Prostate gland (tissue), 2 donors: Measurements from ENCODE around the gene CCDC112. TPM values are rescaled to one million over a fixed set of nuclear protein-coding genes. Genes with fewer than 3 reads are reported as not detected.
A peak's percentile ranks its signal among the peaks of the same experiment; 100 is the strongest.

Experiments used
- DNase-seq: peaks from one replicate; pipeline ENCODE4 v3.0.0-alpha.2; 2019; ENCODE audit warnings: low spot score
- H3K27ac ChIP-seq, 2 donors: fragments of 200-600 bp; sonication (generic); 2 replicates each; pipeline ENCODE4 v1.5.1; 2017 to 2019
- H3K27me3 ChIP-seq: fragments of 200-600 bp; sonication (generic); replicated peaks from 2 replicates; pipeline ENCODE4 v1.5.1; 2019; ENCODE audit not compliant: insufficient read depth
- H3K36me3 ChIP-seq, 2 donors: fragments of 200-600 bp; sonication (generic); 1 replicate in 1 of 2; 2 replicates in 1 of 2; pipeline versions ENCODE4 v1.5.1 to v1.8.1; 2017 to 2019
- H3K4me1 ChIP-seq: fragments of 200-600 bp; sonication (generic); replicated peaks from 2 replicates; pipeline ENCODE4 v1.5.1; 2019
- H3K4me3 ChIP-seq, 2 donors: fragments of 200-600 bp; sonication (generic); 2 replicates each; pipeline ENCODE4 v1.5.1; 2017 to 2019
- H3K9me3 ChIP-seq: fragments of 200-600 bp; sonication (generic); 2 replicates; pipeline ENCODE4 v1.5.1; 2017
- POLR2A ChIP-seq: fragments of 450-650 bp; IDR thresholded peaks from one replicate; pipeline ENCODE4 v1.6.1; 2016; ENCODE audit warnings: antibody characterized with exemption, mild to moderate bottlenecking
- POLR2AphosphoS5 ChIP-seq: sonication (generic); formaldehyde crosslinking; IDR thresholded peaks from one replicate; pipeline ENCODE4 v1.6.1; 2017; ENCODE audit warnings: antibody characterized with exemption
- WGBS: methylation state at CpG from one replicate; pipeline ENCODE4 v1.1.5; 2018; 5-methylcytosine and 5-hydroxymethylcytosine counted together
- intact Hi-C: fragments of 100-400 bp; cut with DNase I; formaldehyde crosslinking; loops from one replicate; pipeline ENCODE4 v1.14.2; 2022
- total RNA-seq, 2 donors: library from RNA; depleted of rRNA; stranded (reverse); fragments of >200 nt; gene quantifications; one replicate each; pipeline ENCODE4 v1.1.0, GENCODE V29; 2016
- TF ChIP-seq, protein P1 (sequence below), 4 experiments: fragments of 200-600 bp in 2 of 4; fragments of 450-650 bp in 2 of 4; sonication (generic) in 2 of 4; IDR thresholded peaks; 1 replicate in 3 of 4; 2 replicates in 1 of 4; pipeline ENCODE4 v1.5.1; 2016 to 2019; ENCODE audit warnings: antibody characterized with exemption in 4 of 4, mild to moderate bottlenecking in 2 of 4, moderate library complexity in 2 of 4

CCDC112 gene
- total RNA-seq, 2 donors from 2014 or later, result 9.4 to 12.9 TPM

- TF ChIP-seq POLR2A, result no peak
- TF ChIP-seq, protein P1, sequence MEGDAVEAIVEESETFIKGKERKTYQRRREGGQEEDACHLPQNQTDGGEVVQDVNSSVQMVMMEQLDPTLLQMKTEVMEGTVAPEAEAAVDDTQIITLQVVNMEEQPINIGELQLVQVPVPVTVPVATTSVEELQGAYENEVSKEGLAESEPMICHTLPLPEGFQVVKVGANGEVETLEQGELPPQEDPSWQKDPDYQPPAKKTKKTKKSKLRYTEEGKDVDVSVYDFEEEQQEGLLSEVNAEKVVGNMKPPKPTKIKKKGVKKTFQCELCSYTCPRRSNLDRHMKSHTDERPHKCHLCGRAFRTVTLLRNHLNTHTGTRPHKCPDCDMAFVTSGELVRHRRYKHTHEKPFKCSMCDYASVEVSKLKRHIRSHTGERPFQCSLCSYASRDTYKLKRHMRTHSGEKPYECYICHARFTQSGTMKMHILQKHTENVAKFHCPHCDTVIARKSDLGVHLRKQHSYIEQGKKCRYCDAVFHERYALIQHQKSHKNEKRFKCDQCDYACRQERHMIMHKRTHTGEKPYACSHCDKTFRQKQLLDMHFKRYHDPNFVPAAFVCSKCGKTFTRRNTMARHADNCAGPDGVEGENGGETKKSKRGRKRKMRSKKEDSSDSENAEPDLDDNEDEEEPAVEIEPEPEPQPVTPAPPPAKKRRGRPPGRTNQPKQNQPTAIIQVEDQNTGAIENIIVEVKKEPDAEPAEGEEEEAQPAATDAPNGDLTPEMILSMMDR (IDR thresholded peaks at IDR 0.05), result no peak
- TF ChIP-seq POLR2AphosphoS5, result no peak
- Histone ChIP-seq H3K4me3 (no peak overlapping the region), H3K27ac (no peak overlapping the region), H3K36me3 (no peaks in the 10 kb centered on the region), H3K9me3 (no peaks in the 10 kb centered on the region), H3K4me1 (no peaks in the 10 kb centered on the region), H3K27me3 (no peaks in the 10 kb centered on the region)
- no peak for DNase-seq
- intact Hi-C loops, result no loop called here
- WGBS, result 98% methylated on average over 1 of the region's 1 CpG
Observed at GRCh38 chr5:115304496-115304895, 8.0 kb upstream of the CCDC112 start.

- Histone ChIP-seq H3K9me3 (no peaks in the 10 kb centered on the region), H3K36me3 (no peaks in the 10 kb centered on the region), H3K27ac (no peak overlapping the region), H3K27me3 (no peaks in the 10 kb centered on the region), H3K4me3 (no peak overlapping the region), H3K4me1 (no peaks in the 10 kb centered on the region)
- WGBS, result 56% methylated on average over 1 of the region's 1 CpG
- TF ChIP-seq POLR2AphosphoS5, result no peak
- TF ChIP-seq, protein P1 (IDR thresholded peaks at IDR 0.05), result no peak
- TF ChIP-seq POLR2A, result no peak
- no peak for DNase-seq
- intact Hi-C loops, result no loop called here
Observed at GRCh38 chr5:115298811-115299210, 2.4 kb upstream of the CCDC112 start.

GRCh38 chr5:115297031-115297430 lies 577 bp upstream of the CCDC112 start:
- H3K36me3 ChIP-seq, result no peaks in the 10 kb centered on the region
- H3K4me1 ChIP-seq, result no peaks in the 10 kb centered on the region
- intact Hi-C loops, result no loop called here
- no peaks in the 10 kb centered on the region for H3K27me3 ChIP-seq
- H3K27ac ChIP-seq, result no peak overlapping the region
- peak overlapping the region; percentile 87 for H3K4me3 ChIP-seq
- H3K9me3 ChIP-seq, result no peaks in the 10 kb centered on the region
- no peak for DNase-seq
- 36% methylated on average over 5 of the region's 5 CpGs for WGBS
- no peak for TF ChIP-seq POLR2AphosphoS5
- TF ChIP-seq POLR2A, result no peak
- TF ChIP-seq, protein P1 (IDR thresholded peaks at IDR 0.05), result no peak

DNA sequence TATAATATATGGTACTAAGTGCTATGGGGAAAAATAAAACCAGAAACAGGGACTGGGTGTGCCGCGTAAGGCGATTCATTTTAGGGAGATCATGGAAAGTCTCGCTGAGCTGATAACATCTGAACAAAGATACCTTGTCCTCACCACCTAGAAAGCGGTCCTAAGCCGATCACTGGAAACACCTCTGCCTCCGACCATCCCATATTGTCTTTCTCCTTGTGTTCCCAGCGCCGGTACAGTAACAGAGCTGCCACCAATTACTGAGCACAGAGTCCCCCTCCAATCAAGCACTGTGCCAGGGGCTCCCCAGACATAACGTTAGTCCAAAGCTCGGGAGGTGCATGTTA lies 704 bp downstream of the CCDC112 start:
- no peak for DNase-seq
- Histone ChIP-seq H3K27me3 (no peaks in the 10 kb centered on the region), H3K4me3 (peak overlapping the region; percentile 87), H3K9me3 (no peaks in the 10 kb centered on the region), H3K27ac (peak overlapping the region; percentile 62 to 76), H3K4me1 (no peaks in the 10 kb centered on the region), H3K36me3 (no peaks in the 10 kb centered on the region)
- 9% methylated on average over 11 of the region's 11 CpGs for WGBS
- intact Hi-C loops, result no loop called here
- no peak for TF ChIP-seq POLR2A

DNA sequence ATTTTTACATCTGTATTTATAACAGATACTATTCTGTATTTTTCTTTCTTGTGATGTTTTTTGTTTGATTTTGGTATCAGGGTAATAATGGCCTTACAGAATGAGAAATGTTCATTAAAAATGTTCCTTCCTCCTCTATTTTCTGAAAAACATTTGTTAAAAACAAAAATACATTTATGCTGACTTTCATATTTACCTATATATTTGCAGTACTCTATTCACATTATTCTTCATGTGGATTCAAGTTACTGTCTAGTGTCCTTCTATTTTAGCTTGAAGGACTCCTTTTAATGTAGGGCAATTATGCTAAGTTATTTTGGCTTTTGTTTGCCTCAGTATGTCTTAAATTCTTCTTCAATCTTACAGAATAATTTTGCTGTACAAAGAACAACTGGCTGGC lies 5.1 kb downstream of the CCDC112 start:
- intact Hi-C loops, result no loop called here

More for the DNA sequence above, 5.1 kb downstream of the CCDC112 start:
- no peak for TF ChIP-seq POLR2A
- TF ChIP-seq POLR2AphosphoS5, result no peak
- TF ChIP-seq, protein P1 (IDR thresholded peaks at IDR 0.05), result no peak
- Histone ChIP-seq H3K36me3 (no peaks in the 10 kb centered on the region), H3K27ac (no peak overlapping the region), H3K9me3 (no peaks in the 10 kb centered on the region), H3K27me3 (no peaks in the 10 kb centered on the region), H3K4me1 (no peaks in the 10 kb centered on the region), H3K4me3 (no peak overlapping the region)
- no peak for DNase-seq
